ENCODE measurements around the gene PABPN1L.

Gene PABPN1L

GRCh38 chr16:88878967-88879787 is 12.7 kb upstream of the PABPN1L start:
- Histone ChIP-seq H3K4me1 (ENCODE audit: control extremely low read depth in 1 of 4, control insufficient read depth in 4 of 4, insufficient read depth in 4 of 4, low read length in 3 of 4) (no peaks in the 10 kb centered on the region), H3K27ac (ENCODE audit: insufficient read depth in 1 of 2, low read depth in 1 of 2, low read length in 2 of 2, poor library complexity in 1 of 2, severe bottlenecking in 2 of 2) (no peak overlapping the region), H3K36me3 (ENCODE audit: control insufficient read depth in 4 of 4, insufficient read depth in 4 of 4, low read length in 3 of 4) (peaks cover 9 to 98% (median 76%) of the 10 kb centered on the region in 4 experiments), H3K27me3 (replicated peaks in 2 of 5; ENCODE audit: control insufficient read depth in 4 of 5, insufficient read depth in 5 of 5, low read length in 4 of 5) (no peaks in the 10 kb centered on the region), H3K9me3 (ENCODE audit: control extremely low read depth in 1 of 5, control insufficient read depth in 4 of 5, insufficient read depth in 2 of 5, low read depth in 1 of 5, low read length in 4 of 5) (no peaks in the 10 kb centered on the region), H3K4me3 (ENCODE audit: control insufficient read depth in 1 of 7, extremely low read depth in 1 of 7, insufficient read depth in 4 of 7, low read depth in 2 of 7, low read length in 6 of 7) (no peak overlapping the region)
- WGBS (ENCODE audit: insufficient coverage): 98% methylated on average over 45 of the region's 45 CpGs
- POLR2A ChIA-PET: interaction anchor here (1.4 kb wide), 1 partner anchor 15 kb away, joined by 4 read pairs; no protein-coding TSS in a partner anchor
- CTCF ChIA-PET: interaction anchor here (1.8 kb wide), 1 partner anchor 8 kb away, joined by 4 read pairs; no protein-coding TSS in a partner anchor
- DNase-seq: no peak

GRCh38 chr16:88878356-88878755 is 11.9 kb upstream of the PABPN1L start:
- H3K36me3 ChIP-seq (ENCODE audit: control insufficient read depth in 4 of 4, insufficient read depth in 4 of 4, low read length in 3 of 4): peaks cover 8 to 96% (median 73%) of the 10 kb centered on the region in 4 experiments
- ChIA-PET CTCF (no interaction called here), POLR2A (no interaction called here)
- H3K4me1 ChIP-seq (ENCODE audit: control extremely low read depth in 1 of 4, control insufficient read depth in 4 of 4, insufficient read depth in 4 of 4, low read length in 3 of 4): no peaks in the 10 kb centered on the region
- no peak overlapping the region for H3K4me3 ChIP-seq (ENCODE audit: control insufficient read depth in 1 of 7, extremely low read depth in 1 of 7, insufficient read depth in 4 of 7, low read depth in 2 of 7, low read length in 6 of 7)
- H3K9me3 ChIP-seq (ENCODE audit: control extremely low read depth in 1 of 5, control insufficient read depth in 4 of 5, insufficient read depth in 2 of 5, low read depth in 1 of 5, low read length in 4 of 5): no peaks in the 10 kb centered on the region
- no peak for DNase-seq
- H3K27me3 ChIP-seq (replicated peaks in 2 of 5; ENCODE audit: control insufficient read depth in 4 of 5, insufficient read depth in 5 of 5, low read length in 4 of 5): no peaks in the 10 kb centered on the region
- WGBS (ENCODE audit: insufficient coverage): 95% methylated on average over 17 of the region's 20 CpGs
- no peak overlapping the region for H3K27ac ChIP-seq (ENCODE audit: insufficient read depth in 1 of 2, low read depth in 1 of 2, low read length in 2 of 2, poor library complexity in 1 of 2, severe bottlenecking in 2 of 2)

GRCh38 chr16:88877564-88878289 is 11.3 kb upstream of the PABPN1L start:
- Histone ChIP-seq H3K9me3 (ENCODE audit: control extremely low read depth in 1 of 5, control insufficient read depth in 4 of 5, insufficient read depth in 2 of 5, low read depth in 1 of 5, low read length in 4 of 5) (no peaks in the 10 kb centered on the region), H3K4me3 (ENCODE audit: control insufficient read depth in 1 of 7, extremely low read depth in 1 of 7, insufficient read depth in 4 of 7, low read depth in 2 of 7, low read length in 6 of 7) (no peak overlapping the region), H3K27ac (ENCODE audit: insufficient read depth in 1 of 2, low read depth in 1 of 2, low read length in 2 of 2, poor library complexity in 1 of 2, severe bottlenecking in 2 of 2) (no peak overlapping the region), H3K4me1 (ENCODE audit: control extremely low read depth in 1 of 4, control insufficient read depth in 4 of 4, insufficient read depth in 4 of 4, low read length in 3 of 4) (no peaks in the 10 kb centered on the region), H3K36me3 (ENCODE audit: control insufficient read depth in 4 of 4, insufficient read depth in 4 of 4, low read length in 3 of 4) (peaks cover 7 to 89% (median 68%) of the 10 kb centered on the region in 4 experiments), H3K27me3 (replicated peaks in 2 of 5; ENCODE audit: control insufficient read depth in 4 of 5, insufficient read depth in 5 of 5, low read length in 4 of 5) (no peaks in the 10 kb centered on the region)
- 97% methylated on average over 14 of the region's 20 CpGs for WGBS (ENCODE audit: insufficient coverage)
- CTCF ChIA-PET: no interaction called here
- DNase-seq: no peak
- POLR2A ChIA-PET: no interaction called here

GRCh38 chr16:88876942-88877526 is 10.6 kb upstream of the PABPN1L start:
- H3K27me3 ChIP-seq (replicated peaks in 2 of 5; ENCODE audit: control insufficient read depth in 4 of 5, insufficient read depth in 5 of 5, low read length in 4 of 5): no peaks in the 10 kb centered on the region
- ChIA-PET POLR2A (no interaction called here), CTCF (interaction anchor here (1.4 to 2.1 kb wide), 2 partner anchors 11 to 278 kb away, joined by 3 to 5 read pairs; partner anchors contain the start of gene PABPN1L)
- 96% methylated on average over 31 of the region's 33 CpGs for WGBS (ENCODE audit: insufficient coverage)
- H3K4me1 ChIP-seq (ENCODE audit: control extremely low read depth in 1 of 4, control insufficient read depth in 4 of 4, insufficient read depth in 4 of 4, low read length in 3 of 4): no peaks in the 10 kb centered on the region
- no peaks in the 10 kb centered on the region for H3K9me3 ChIP-seq (ENCODE audit: control extremely low read depth in 1 of 5, control insufficient read depth in 4 of 5, insufficient read depth in 2 of 5, low read depth in 1 of 5, low read length in 4 of 5)
- H3K27ac ChIP-seq (ENCODE audit: insufficient read depth in 1 of 2, low read depth in 1 of 2, low read length in 2 of 2, poor library complexity in 1 of 2, severe bottlenecking in 2 of 2): no peak overlapping the region
- no peak overlapping the region for H3K4me3 ChIP-seq (ENCODE audit: control insufficient read depth in 1 of 7, extremely low read depth in 1 of 7, insufficient read depth in 4 of 7, low read depth in 2 of 7, low read length in 6 of 7)
- DNase-seq: no peak
- peaks cover 6 to 82% (median 61%) of the 10 kb centered on the region in 4 experiments for H3K36me3 ChIP-seq (ENCODE audit: control insufficient read depth in 4 of 4, insufficient read depth in 4 of 4, low read length in 3 of 4)

GRCh38 chr16:88875703-88876234 is 9.3 kb upstream of the PABPN1L start:
- POLR2A ChIA-PET: no interaction called here
- CTCF ChIA-PET: interaction anchor here (0.9 to 2.1 kb wide), 3 partner anchors 10 to 280 kb away, joined by 3 to 5 read pairs (median 3); partner anchors contain the start of genes PABPN1L and TRAPPC2L
- no peak for DNase-seq
- Histone ChIP-seq H3K27ac (ENCODE audit: insufficient read depth in 1 of 2, low read depth in 1 of 2, low read length in 2 of 2, poor library complexity in 1 of 2, severe bottlenecking in 2 of 2) (no peak overlapping the region), H3K27me3 (replicated peaks in 2 of 5; ENCODE audit: control insufficient read depth in 4 of 5, insufficient read depth in 5 of 5, low read length in 4 of 5) (peaks cover 0 to 11% (median 0%) of the 10 kb centered on the region in 5 experiments), H3K4me1 (ENCODE audit: control extremely low read depth in 1 of 4, control insufficient read depth in 4 of 4, insufficient read depth in 4 of 4, low read length in 3 of 4) (peaks cover 0 to 9% (median 4%) of the 10 kb centered on the region in 4 experiments), H3K9me3 (ENCODE audit: control extremely low read depth in 1 of 5, control insufficient read depth in 4 of 5, insufficient read depth in 2 of 5, low read depth in 1 of 5, low read length in 4 of 5) (no peaks in the 10 kb centered on the region), H3K36me3 (ENCODE audit: control insufficient read depth in 4 of 4, insufficient read depth in 4 of 4, low read length in 3 of 4) (peaks cover 6 to 70% (median 51%) of the 10 kb centered on the region in 4 experiments), H3K4me3 (ENCODE audit: control insufficient read depth in 1 of 7, extremely low read depth in 1 of 7, insufficient read depth in 4 of 7, low read depth in 2 of 7, low read length in 6 of 7) (no peak overlapping the region)
- 93% methylated on average over 9 of the region's 22 CpGs for WGBS (ENCODE audit: insufficient coverage)

GRCh38 chr16:88874938-88875599 is 8.6 kb upstream of the PABPN1L start:
- Histone ChIP-seq H3K4me1 (ENCODE audit: control extremely low read depth in 1 of 4, control insufficient read depth in 4 of 4, insufficient read depth in 4 of 4, low read length in 3 of 4) (peaks cover 0 to 15% (median 7%) of the 10 kb centered on the region in 4 experiments), H3K27me3 (replicated peaks in 2 of 5; ENCODE audit: control insufficient read depth in 4 of 5, insufficient read depth in 5 of 5, low read length in 4 of 5) (peaks cover 0 to 17% (median 0%) of the 10 kb centered on the region in 5 experiments), H3K27ac (ENCODE audit: insufficient read depth in 1 of 2, low read depth in 1 of 2, low read length in 2 of 2, poor library complexity in 1 of 2, severe bottlenecking in 2 of 2) (no peak overlapping the region), H3K4me3 (ENCODE audit: control insufficient read depth in 1 of 7, extremely low read depth in 1 of 7, insufficient read depth in 4 of 7, low read depth in 2 of 7, low read length in 6 of 7) (no peak overlapping the region), H3K9me3 (ENCODE audit: control extremely low read depth in 1 of 5, control insufficient read depth in 4 of 5, insufficient read depth in 2 of 5, low read depth in 1 of 5, low read length in 4 of 5) (no peaks in the 10 kb centered on the region), H3K36me3 (ENCODE audit: control insufficient read depth in 4 of 4, insufficient read depth in 4 of 4, low read length in 3 of 4) (peaks cover 3 to 63% (median 45%) of the 10 kb centered on the region in 4 experiments)
- ChIA-PET CTCF (interaction anchor here (0.9 to 2.1 kb wide), 2 partner anchors 9 to 18 kb away, joined by 3 to 5 read pairs; partner anchors contain the start of genes PABPN1L and TRAPPC2L), POLR2A (no interaction called here)
- 93% methylated on average over 24 of the region's 34 CpGs for WGBS (ENCODE audit: insufficient coverage)
- peak in 2 of 3 donors; percentile 42 to 48 for DNase-seq
